ENCODE data around the gene NFIB.

GRCh38 chr9:14232111-14232510 is 81.8 kb downstream of the NFIB start:
- no peak for TF ChIP-seq EZH2 (IDR thresholded peaks at IDR 0.05; ENCODE audit: insufficient read depth, poor library complexity, severe bottlenecking)
- TF ChIP-seq EZH2phosphoT487 (IDR thresholded peaks at IDR 0.05; ENCODE audit: insufficient read depth, low read depth): no peak

Data from GM23248 (cell line).